Activated naive CD4-positive, alpha-beta T cell treated with anti-CD3 and anti-CD28 coated beads for 36 hours (primary cell): ENCODE measurements around the gene SPEN. TPM values are rescaled to one million over a fixed set of nuclear protein-coding genes. Genes with fewer than 3 reads are reported as not detected.
"Not testable (repeated sequence)": the region's sequence is repeated elsewhere in the genome, so short reads cannot be mapped to it uniquely, and the experiment has no call there.

ENCODE experiments used
- CTCF ChIA-PET: fragments of 350-600 bp; sonication (Branson Sonifier 250); formaldehyde crosslinking; loops from one replicate; lab custom pipeline; 2021; ENCODE audit warnings: antibody characterized with exemption; lab: Charles Lee
- DNase-seq: peaks from one replicate; pipeline ENCODE4 v3.0.0-alpha.2; 2020
- H3K27ac Mint-ChIP-seq: one replicate; pipeline ENCODE4 v1.8.0; 2021; ENCODE audit warnings: mild to moderate bottlenecking, mixed read lengths
- H3K27me3 Mint-ChIP-seq: one replicate; pipeline ENCODE4 v1.8.0; 2021; ENCODE audit warnings: low read depth, mixed read lengths
- H3K36me3 Mint-ChIP-seq: one replicate; pipeline ENCODE4 v1.8.0; 2021; ENCODE audit warnings: low read depth, mixed read lengths
- H3K4me1 Mint-ChIP-seq: one replicate; pipeline ENCODE4 v1.8.0; 2021; ENCODE audit warnings: low read depth, mixed read lengths
- H3K4me3 Mint-ChIP-seq: one replicate; pipeline ENCODE4 v1.8.0; 2021; ENCODE audit warnings: mild to moderate bottlenecking, moderate library complexity, mixed read lengths
- H3K9me3 Mint-ChIP-seq: one replicate; pipeline ENCODE4 v1.8.0; 2021; ENCODE audit warnings: mixed read lengths
- intact Hi-C: fragments of 100-400 bp; cut with micrococcal nuclease; formaldehyde crosslinking; loops from one replicate; pipeline ENCODE4 v1.15.1; 2023
- total RNA-seq, 2 experiments: library from RNA; stranded (reverse); gene quantifications; one replicate each; pipeline ENCODE4 v1.2.3, GENCODE V29; 2021

The SPEN gene
- total RNA-seq, 2 experiments from 2014 or later, result 30.7 to 33.7 TPM

- Mint-ChIP-seq H3K4me1 (peaks cover 46% of the 10 kb centered on the region), H3K27ac (no peak overlapping the region), H3K27me3 (no peaks in the 10 kb centered on the region), H3K36me3 (peaks cover 8% of the 10 kb centered on the region), H3K9me3 (no peaks in the 10 kb centered on the region), H3K4me3 (no peak overlapping the region)
- CTCF ChIA-PET, result interaction anchor here (0.6 to 1.3 kb wide), 3 partner anchors 10 to 59 kb away, joined by 3 to 4 read pairs (median 3); no protein-coding TSS in a partner anchor
- intact Hi-C loops, result no loop called here
- no peak for DNase-seq
Observed at GRCh38 chr1:15886611-15887167, 39.2 kb downstream of the SPEN start.

DNA sequence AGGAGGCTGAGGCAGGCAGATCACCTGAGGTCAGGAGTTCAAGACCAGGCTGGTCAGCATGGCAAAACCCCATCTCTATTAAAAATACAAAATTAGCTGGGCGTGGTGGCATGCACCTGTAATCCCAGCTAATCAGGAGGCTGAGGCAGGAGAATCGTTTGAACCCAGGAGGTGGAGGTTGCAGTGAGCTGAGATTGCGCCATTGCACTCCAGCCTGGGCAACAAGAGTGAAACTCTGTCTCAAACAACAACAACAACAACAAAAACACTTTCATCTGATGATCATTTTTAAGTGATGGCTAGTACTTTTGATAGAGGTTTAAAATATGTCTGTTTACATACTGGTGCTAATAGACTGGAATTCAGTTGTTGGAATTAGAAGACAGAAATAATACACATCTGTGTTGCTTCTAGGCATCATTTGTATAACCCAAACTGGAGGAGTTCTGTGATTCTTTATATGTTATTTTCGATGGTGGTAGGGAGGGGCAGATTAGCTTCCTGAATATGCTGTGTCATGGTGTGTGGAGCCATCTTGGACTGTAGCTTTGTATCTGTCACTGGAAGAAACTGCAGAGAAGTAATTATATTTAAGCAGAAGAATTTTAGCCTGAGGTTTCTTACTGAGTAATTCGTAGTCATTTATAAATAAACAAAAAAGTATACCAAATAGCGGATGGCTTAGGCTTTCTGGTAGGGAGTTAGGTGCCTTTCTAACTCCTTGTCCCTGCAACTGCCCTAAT lies 45.5 kb downstream of the SPEN start:
- H3K4me3 Mint-ChIP-seq, DNase-seq, CTCF ChIA-PET, intact Hi-C loops, H3K9me3 Mint-ChIP-seq, H3K27me3 Mint-ChIP-seq: not testable (repeated sequence)
- Mint-ChIP-seq H3K4me1 (peaks cover 29% of the 10 kb centered on the region), H3K27ac (peak overlapping the region; percentile 44), H3K36me3 (peaks cover 10% of the 10 kb centered on the region)

GRCh38 chr1:15895233-15895632 lies 47.7 kb downstream of the SPEN start:
- Mint-ChIP-seq H3K27ac (peak overlapping the region; percentile 7), H3K9me3 (no peaks in the 10 kb centered on the region), H3K4me3 (no peak overlapping the region), H3K36me3 (peaks cover 13% of the 10 kb centered on the region), H3K27me3 (no peaks in the 10 kb centered on the region), H3K4me1 (peaks cover 38% of the 10 kb centered on the region)
- CTCF ChIA-PET, result interaction anchor here (0.6 to 0.7 kb wide), 4 partner anchors 79 to 1447 kb away, joined by 4 to 8 read pairs (median 5); no protein-coding TSS in a partner anchor
- intact Hi-C loops, result no loop called here
- DNase-seq, result no peak

GRCh38 chr1:15896841-15897610 lies 49.5 kb downstream of the SPEN start:
- Mint-ChIP-seq H3K36me3 (peaks cover 13% of the 10 kb centered on the region), H3K4me1 (peaks cover 45% of the 10 kb centered on the region)
- H3K27me3 Mint-ChIP-seq, intact Hi-C loops, H3K4me3 Mint-ChIP-seq, H3K27ac Mint-ChIP-seq, DNase-seq, H3K9me3 Mint-ChIP-seq: not testable (repeated sequence)
- CTCF ChIA-PET, result interaction anchor here (0.6 kb wide), 1 partner anchor 29 kb away, joined by 5 read pairs; no protein-coding TSS in a partner anchor

GRCh38 chr1:15899266-15899665 lies 51.8 kb downstream of the SPEN start:
- Mint-ChIP-seq H3K27ac (no peak overlapping the region), H3K4me3 (no peak overlapping the region), H3K27me3 (no peaks in the 10 kb centered on the region), H3K4me1 (peaks cover 47% of the 10 kb centered on the region), H3K36me3 (peaks cover 14% of the 10 kb centered on the region), H3K9me3 (no peaks in the 10 kb centered on the region)
- intact Hi-C loops, result no loop called here
- CTCF ChIA-PET, result interaction anchor here (0.6 kb wide), 1 partner anchor 15 kb away, joined by 3 read pairs; no protein-coding TSS in a partner anchor
- no peak for DNase-seq

DNA sequence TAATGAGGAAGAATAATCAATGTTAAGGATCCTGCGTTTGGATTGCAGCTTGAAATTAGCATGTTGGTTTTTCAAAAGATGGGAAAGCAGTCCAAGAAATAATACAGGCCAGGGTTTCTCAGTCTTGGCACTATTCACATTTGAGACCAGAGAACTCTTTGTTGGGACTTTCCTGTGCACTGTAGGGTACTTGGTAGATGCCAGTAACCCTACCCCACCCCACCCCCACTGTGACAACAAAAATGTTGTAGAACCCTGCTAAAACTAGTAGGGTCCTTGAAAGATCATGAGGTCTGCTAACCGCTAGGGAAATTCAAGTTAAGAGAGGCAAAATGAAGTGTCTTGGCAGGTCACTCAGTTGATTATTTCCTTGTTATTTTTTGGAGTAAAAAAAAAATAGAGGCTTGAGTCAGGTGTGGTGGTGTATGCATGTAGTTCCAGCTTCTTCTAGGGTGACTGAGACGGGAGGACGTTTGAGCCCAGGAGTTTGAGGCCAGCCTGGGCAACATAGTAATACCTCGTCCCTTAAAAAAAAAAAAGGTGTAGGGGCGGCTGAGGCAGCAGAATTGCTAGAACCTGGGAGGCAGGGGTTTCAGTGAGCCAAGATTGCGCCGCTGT lies 53.3 kb downstream of the SPEN start:
- no peak for DNase-seq
- H3K27ac Mint-ChIP-seq, result no peak overlapping the region
- H3K4me1 Mint-ChIP-seq, result peaks cover 43% of the 10 kb centered on the region
- H3K4me3 Mint-ChIP-seq, result no peak overlapping the region
- no peaks in the 10 kb centered on the region for H3K27me3 Mint-ChIP-seq
- CTCF ChIA-PET, result interaction anchor here (0.7 kb wide), 1 partner anchor 86 kb away, joined by 4 read pairs; no protein-coding TSS in a partner anchor
- no peaks in the 10 kb centered on the region for H3K9me3 Mint-ChIP-seq
- H3K36me3 Mint-ChIP-seq, result peaks cover 14% of the 10 kb centered on the region
- intact Hi-C loops, result loop anchor here (5.0 kb wide), 3 partner anchors 48 to 83 kb away; no protein-coding TSS in a partner anchor

- Mint-ChIP-seq H3K27ac (no peak overlapping the region), H3K4me3 (no peak overlapping the region), H3K36me3 (peaks cover 12% of the 10 kb centered on the region), H3K4me1 (peaks cover 37% of the 10 kb centered on the region), H3K9me3 (no peaks in the 10 kb centered on the region), H3K27me3 (no peaks in the 10 kb centered on the region)
- intact Hi-C loops, result loop anchor here (5.0 kb wide), 3 partner anchors 51 to 86 kb away; no protein-coding TSS in a partner anchor
- CTCF ChIA-PET, result no interaction called here
- DNase-seq, result no peak
Observed at GRCh38 chr1:15902882-15903281, 55.4 kb downstream of the SPEN start.

GRCh38 chr1:15908597-15908996 lies 61.1 kb downstream of the SPEN start:
- intact Hi-C loops, result no loop called here

GRCh38 chr1:15911141-15911540 lies 63.6 kb downstream of the SPEN start:
- no peaks in the 10 kb centered on the region for H3K9me3 Mint-ChIP-seq
- no peak overlapping the region for H3K4me3 Mint-ChIP-seq
- DNase-seq, result no peak
- H3K27me3 Mint-ChIP-seq, result no peaks in the 10 kb centered on the region
- CTCF ChIA-PET, result no interaction called here
- intact Hi-C loops, result no loop called here
- H3K27ac Mint-ChIP-seq, result no peak overlapping the region
- H3K4me1 Mint-ChIP-seq, result peaks cover 22% of the 10 kb centered on the region
- peaks cover 23% of the 10 kb centered on the region for H3K36me3 Mint-ChIP-seq

More at GRCh38 chr1:15908597-15908996, 61.1 kb downstream of the SPEN start:
- H3K4me3 Mint-ChIP-seq, result no peak overlapping the region
- H3K36me3 Mint-ChIP-seq, result peaks cover 16% of the 10 kb centered on the region
- CTCF ChIA-PET, result no interaction called here
- DNase-seq, result no peak
- H3K4me1 Mint-ChIP-seq, result peaks cover 9% of the 10 kb centered on the region
- H3K27ac Mint-ChIP-seq, result no peak overlapping the region
- no peaks in the 10 kb centered on the region for H3K27me3 Mint-ChIP-seq
- H3K9me3 Mint-ChIP-seq, result no peaks in the 10 kb centered on the region

- no peaks in the 10 kb centered on the region for H3K9me3 Mint-ChIP-seq
- no peak overlapping the region for H3K27ac Mint-ChIP-seq
- no peak for DNase-seq
- intact Hi-C loops, result no loop called here
- H3K36me3 Mint-ChIP-seq, result peaks cover 27% of the 10 kb centered on the region
- no peak overlapping the region for H3K4me3 Mint-ChIP-seq
- H3K4me1 Mint-ChIP-seq, result peaks cover 28% of the 10 kb centered on the region
- CTCF ChIA-PET, result no interaction called here
- no peaks in the 10 kb centered on the region for H3K27me3 Mint-ChIP-seq
Observed at GRCh38 chr1:15911927-15912326, 64.4 kb downstream of the SPEN start.

DNA sequence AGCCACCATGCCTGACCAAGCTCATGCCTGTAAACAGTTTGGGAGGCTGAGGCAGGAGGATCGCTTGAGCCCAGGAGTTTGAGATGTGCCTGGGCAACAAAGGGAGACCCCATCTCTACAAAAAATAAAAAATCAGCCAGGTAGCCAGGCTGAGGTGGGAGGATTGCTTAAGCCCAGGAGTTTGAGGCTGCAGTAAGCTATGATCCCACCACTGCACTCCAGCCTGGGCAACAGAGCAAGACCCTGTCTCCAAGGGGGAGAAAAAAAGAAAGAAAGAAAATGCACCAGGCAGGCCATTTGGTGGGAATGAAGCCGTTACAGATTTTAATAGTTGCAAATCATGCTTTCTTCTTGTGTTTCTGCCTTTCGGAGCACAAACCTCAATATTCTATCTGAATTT lies 66.1 kb downstream of the SPEN start:
- intact Hi-C loops, H3K27ac Mint-ChIP-seq, DNase-seq, H3K9me3 Mint-ChIP-seq, H3K27me3 Mint-ChIP-seq, H3K4me3 Mint-ChIP-seq: not testable (repeated sequence)
- CTCF ChIA-PET, result interaction anchor here (1.0 to 2.1 kb wide), 2 partner anchors 15 to 98 kb away, joined by 3 to 10 read pairs; no protein-coding TSS in a partner anchor
- Mint-ChIP-seq H3K36me3 (peaks cover 33% of the 10 kb centered on the region), H3K4me1 (peaks cover 34% of the 10 kb centered on the region)
